ENCODE results near the gene OR1I1. TPM values are rescaled to one million over a fixed set of nuclear protein-coding genes. Genes with fewer than 3 reads are reported as not detected.

OR1I1 gene
- polyA plus RNA-seq, 2 of the 4 experiments (the other 2 are of a cell fraction), result not detected

DNA sequence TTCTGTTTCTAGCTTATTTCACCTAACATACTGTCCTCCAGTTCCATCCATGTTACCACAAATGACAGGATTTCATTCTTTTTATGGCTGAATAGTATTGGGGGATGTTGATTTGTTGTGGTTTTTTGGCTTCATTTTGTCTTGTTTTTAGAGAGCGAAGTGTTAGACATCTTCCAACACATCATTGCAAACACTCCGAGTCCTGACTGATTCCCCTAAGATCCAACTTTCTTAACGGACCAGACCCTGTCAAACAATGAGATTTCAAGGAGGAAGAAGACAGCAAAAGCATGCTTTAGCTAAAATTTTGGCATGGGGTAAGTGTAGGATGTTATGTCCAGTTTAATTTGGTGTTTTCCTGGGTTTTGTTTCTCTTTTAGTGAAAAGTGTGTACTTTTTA lies 36.5 kb upstream of the OR1I1 start:
- FAIRE-seq (no peak), DNase-seq (ENCODE audit: low read depth in 1 of 2, low spot score in 1 of 2) (no peak), ATAC-seq (no peak)
- TF ChIP-seq PHF8 (IDR thresholded peaks at IDR 0.05; ENCODE audit: borderline replicate concordance, low read depth), result no peak
- WGBS (ENCODE audit: missing lambda C conversion rate), result 23% methylated on average over 3 of the region's 3 CpGs
- H3K4me2 ChIP-seq, result no peak overlapping the region
- H3K4me1 ChIP-seq, result no peaks in the 10 kb centered on the region
- POLR2A ChIA-PET, result no interaction called here
- CTCF ChIA-PET, result no interaction called here
- H3K27ac ChIP-seq, result no peak overlapping the region
- H3K4me3 ChIP-seq, result no peak overlapping the region
- H3K9me3 ChIP-seq, result no peaks in the 10 kb centered on the region

DNA sequence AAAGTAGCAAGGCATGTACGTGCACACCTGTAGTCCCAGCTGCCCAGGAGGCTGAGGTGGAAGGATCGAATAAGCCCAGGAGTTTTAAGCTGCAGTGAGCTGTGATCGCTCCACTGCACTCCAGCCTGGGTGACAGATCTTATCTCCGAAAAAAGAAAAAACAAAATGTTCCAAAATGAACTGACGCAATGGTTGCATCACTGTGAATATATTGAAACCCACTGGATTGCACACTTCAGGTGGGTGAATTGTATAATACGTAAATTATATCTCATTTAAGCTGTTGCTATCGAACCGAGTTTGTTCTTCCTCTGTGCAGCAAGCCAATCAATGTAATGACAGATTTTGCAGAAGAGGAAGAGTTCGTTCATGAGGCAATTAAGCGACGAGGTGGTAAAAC lies 34.3 kb upstream of the OR1I1 start:
- Histone ChIP-seq H3K4me3 (no peak overlapping the region), H3K27ac (no peak overlapping the region), H3K4me2 (no peak overlapping the region), H3K9me3 (no peaks in the 10 kb centered on the region), H3K4me1 (no peaks in the 10 kb centered on the region)
- WGBS (ENCODE audit: missing lambda C conversion rate), result 35% methylated on average over 11 of the region's 11 CpGs
- ATAC-seq, result no peak
- POLR2A ChIA-PET, result no interaction called here
- DNase-seq (ENCODE audit: low read depth in 1 of 2, low spot score in 1 of 2), result no peak
- CTCF ChIA-PET, result no interaction called here
- TF ChIP-seq PHF8 (IDR thresholded peaks at IDR 0.05; ENCODE audit: borderline replicate concordance, low read depth), result no peak
- TF ChIP-seq FOSB (CRISPR knock-in tag; IDR thresholded peaks at IDR 0.05), result no peak
- TF ChIP-seq, protein P1, sequence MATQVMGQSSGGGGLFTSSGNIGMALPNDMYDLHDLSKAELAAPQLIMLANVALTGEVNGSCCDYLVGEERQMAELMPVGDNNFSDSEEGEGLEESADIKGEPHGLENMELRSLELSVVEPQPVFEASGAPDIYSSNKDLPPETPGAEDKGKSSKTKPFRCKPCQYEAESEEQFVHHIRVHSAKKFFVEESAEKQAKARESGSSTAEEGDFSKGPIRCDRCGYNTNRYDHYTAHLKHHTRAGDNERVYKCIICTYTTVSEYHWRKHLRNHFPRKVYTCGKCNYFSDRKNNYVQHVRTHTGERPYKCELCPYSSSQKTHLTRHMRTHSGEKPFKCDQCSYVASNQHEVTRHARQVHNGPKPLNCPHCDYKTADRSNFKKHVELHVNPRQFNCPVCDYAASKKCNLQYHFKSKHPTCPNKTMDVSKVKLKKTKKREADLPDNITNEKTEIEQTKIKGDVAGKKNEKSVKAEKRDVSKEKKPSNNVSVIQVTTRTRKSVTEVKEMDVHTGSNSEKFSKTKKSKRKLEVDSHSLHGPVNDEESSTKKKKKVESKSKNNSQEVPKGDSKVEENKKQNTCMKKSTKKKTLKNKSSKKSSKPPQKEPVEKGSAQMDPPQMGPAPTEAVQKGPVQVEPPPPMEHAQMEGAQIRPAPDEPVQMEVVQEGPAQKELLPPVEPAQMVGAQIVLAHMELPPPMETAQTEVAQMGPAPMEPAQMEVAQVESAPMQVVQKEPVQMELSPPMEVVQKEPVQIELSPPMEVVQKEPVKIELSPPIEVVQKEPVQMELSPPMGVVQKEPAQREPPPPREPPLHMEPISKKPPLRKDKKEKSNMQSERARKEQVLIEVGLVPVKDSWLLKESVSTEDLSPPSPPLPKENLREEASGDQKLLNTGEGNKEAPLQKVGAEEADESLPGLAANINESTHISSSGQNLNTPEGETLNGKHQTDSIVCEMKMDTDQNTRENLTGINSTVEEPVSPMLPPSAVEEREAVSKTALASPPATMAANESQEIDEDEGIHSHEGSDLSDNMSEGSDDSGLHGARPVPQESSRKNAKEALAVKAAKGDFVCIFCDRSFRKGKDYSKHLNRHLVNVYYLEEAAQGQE (IDR thresholded peaks at IDR 0.05), result no peak
- TF ChIP-seq HOXA7 (CRISPR knock-in tag; IDR thresholded peaks at IDR 0.05), result no peak
- no peak for TF ChIP-seq EP300 (IDR thresholded peaks at IDR 0.05)
- no peak for TF ChIP-seq SREBF2 (IDR thresholded peaks at IDR 0.05)
- TF ChIP-seq KDM1A (IDR thresholded peaks at IDR 0.05; ENCODE audit: low read depth), result no peak
- TF ChIP-seq JUN (IDR thresholded peaks at IDR 0.05), result no peak
- no peak for TF ChIP-seq JUNB (IDR thresholded peaks at IDR 0.05)
- no peak for TF ChIP-seq HEYL (CRISPR knock-in tag; IDR thresholded peaks at IDR 0.05)
- TF ChIP-seq, protein P2, sequence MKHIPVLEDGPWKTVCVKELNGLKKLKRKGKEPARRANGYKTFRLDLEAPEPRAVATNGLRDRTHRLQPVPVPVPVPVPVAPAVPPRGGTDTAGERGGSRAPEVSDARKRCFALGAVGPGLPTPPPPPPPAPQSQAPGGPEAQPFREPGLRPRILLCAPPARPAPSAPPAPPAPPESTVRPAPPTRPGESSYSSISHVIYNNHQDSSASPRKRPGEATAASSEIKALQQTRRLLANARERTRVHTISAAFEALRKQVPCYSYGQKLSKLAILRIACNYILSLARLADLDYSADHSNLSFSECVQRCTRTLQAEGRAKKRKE (CRISPR knock-in tag; IDR thresholded peaks at IDR 0.05; ENCODE audit: low read depth), result no peak
- no peak for FAIRE-seq

DNA sequence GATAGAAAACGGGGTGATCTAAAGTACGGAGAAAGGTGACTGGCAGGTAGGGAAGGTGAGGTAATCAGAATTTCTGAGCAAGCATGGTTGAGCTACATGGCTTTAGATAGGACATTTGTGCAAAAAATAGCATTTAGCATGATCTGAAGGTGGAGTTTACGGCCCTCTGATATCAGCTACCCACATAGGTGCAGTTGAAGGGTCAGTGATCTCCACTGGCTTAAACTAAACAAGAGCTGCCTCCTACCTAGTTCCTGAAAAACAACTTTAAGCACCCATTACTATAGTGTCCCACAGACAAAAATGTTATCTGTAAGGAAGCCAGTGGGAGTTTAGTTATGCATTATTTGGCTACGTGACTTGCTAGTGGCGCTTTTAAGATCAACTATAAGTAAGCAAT lies 33.9 kb upstream of the OR1I1 start:
- TF ChIP-seq, protein P3, sequence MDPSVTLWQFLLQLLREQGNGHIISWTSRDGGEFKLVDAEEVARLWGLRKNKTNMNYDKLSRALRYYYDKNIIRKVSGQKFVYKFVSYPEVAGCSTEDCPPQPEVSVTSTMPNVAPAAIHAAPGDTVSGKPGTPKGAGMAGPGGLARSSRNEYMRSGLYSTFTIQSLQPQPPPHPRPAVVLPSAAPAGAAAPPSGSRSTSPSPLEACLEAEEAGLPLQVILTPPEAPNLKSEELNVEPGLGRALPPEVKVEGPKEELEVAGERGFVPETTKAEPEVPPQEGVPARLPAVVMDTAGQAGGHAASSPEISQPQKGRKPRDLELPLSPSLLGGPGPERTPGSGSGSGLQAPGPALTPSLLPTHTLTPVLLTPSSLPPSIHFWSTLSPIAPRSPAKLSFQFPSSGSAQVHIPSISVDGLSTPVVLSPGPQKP (IDR thresholded peaks at IDR 0.05; ENCODE audit: low read depth, low read length), result no peak
- TF ChIP-seq MAZ (IDR thresholded peaks at IDR 0.05; ENCODE audit: borderline replicate concordance, low read depth, low read length) (no peak), RCOR1 (IDR thresholded peaks at IDR 0.05; ENCODE audit: low read depth, low read length) (no peak), SMC3 (IDR thresholded peaks at IDR 0.05) (no peak), KDM5A (IDR thresholded peaks at IDR 0.05) (no peak), HOXA7 (CRISPR knock-in tag; IDR thresholded peaks at IDR 0.05) (no peak), EHMT2 (IDR thresholded peaks at IDR 0.05; ENCODE audit: low read depth) (no peak), ZNF302 (CRISPR knock-in tag; IDR thresholded peaks at IDR 0.05) (no peak), EP300 (IDR thresholded peaks at IDR 0.05) (no peak), KDM1A (IDR thresholded peaks at IDR 0.05; ENCODE audit: low read depth) (no peak), CEBPB (IDR thresholded peaks at IDR 0.05) (no peak), HEYL (CRISPR knock-in tag; IDR thresholded peaks at IDR 0.05) (no peak), RAD21 (conservative IDR thresholded peaks at IDR 0.05 in 1 of 2, IDR thresholded peaks at IDR 0.05 in 1 of 2) (no peak), ESRRA (IDR thresholded peaks at IDR 0.05; ENCODE audit: borderline replicate concordance, low read length) (no peak), NR3C1 (IDR thresholded peaks at IDR 0.05) (no peak), HOXB13 (CRISPR knock-in tag; IDR thresholded peaks at IDR 0.05; ENCODE audit: low read depth) (no peak)
- TF ChIP-seq, protein P4, sequence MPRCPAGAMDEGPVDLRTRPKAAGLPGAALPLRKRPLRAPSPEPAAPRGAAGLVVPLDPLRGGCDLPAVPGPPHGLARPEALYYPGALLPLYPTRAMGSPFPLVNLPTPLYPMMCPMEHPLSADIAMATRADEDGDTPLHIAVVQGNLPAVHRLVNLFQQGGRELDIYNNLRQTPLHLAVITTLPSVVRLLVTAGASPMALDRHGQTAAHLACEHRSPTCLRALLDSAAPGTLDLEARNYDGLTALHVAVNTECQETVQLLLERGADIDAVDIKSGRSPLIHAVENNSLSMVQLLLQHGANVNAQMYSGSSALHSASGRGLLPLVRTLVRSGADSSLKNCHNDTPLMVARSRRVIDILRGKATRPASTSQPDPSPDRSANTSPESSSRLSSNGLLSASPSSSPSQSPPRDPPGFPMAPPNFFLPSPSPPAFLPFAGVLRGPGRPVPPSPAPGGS (IDR thresholded peaks at IDR 0.05), result no peak
- TF ChIP-seq, protein P5, sequence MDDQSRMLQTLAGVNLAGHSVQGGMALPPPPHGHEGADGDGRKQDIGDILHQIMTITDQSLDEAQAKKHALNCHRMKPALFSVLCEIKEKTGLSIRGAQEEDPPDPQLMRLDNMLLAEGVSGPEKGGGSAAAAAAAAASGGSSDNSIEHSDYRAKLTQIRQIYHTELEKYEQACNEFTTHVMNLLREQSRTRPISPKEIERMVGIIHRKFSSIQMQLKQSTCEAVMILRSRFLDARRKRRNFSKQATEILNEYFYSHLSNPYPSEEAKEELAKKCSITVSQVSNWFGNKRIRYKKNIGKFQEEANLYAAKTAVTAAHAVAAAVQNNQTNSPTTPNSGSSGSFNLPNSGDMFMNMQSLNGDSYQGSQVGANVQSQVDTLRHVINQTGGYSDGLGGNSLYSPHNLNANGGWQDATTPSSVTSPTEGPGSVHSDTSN (IDR thresholded peaks at IDR 0.05), result no peak

More for the DNA sequence above, 33.9 kb upstream of the OR1I1 start:
- Histone ChIP-seq H3K4me1 (no peaks in the 10 kb centered on the region), H3K9me3 (no peaks in the 10 kb centered on the region), H3K4me3 (no peak overlapping the region), H3K4me2 (no peak overlapping the region), H3K27ac (no peak overlapping the region)
- ChIA-PET POLR2A (no interaction called here), CTCF (no interaction called here)
- no peak for DNase-seq (ENCODE audit: low read depth in 1 of 2, low spot score in 1 of 2)
- FAIRE-seq, result no peak
- WGBS (ENCODE audit: missing lambda C conversion rate), result 19% methylated on average over 5 of the region's 5 CpGs
- no peak for ATAC-seq

Data from A549 (cell line).